MM.1S (cell line): Measurements from ENCODE around the gene PPFIA2.

ENCODE experiments used
- CTCF ChIP-seq: fragments of 300-600 bp; sonication (generic); IDR thresholded peaks from 2 replicates; pipeline ENCODE4 v1.5.1; 2016; ENCODE audit warnings: antibody characterized with exemption, low read length, mixed read lengths
- EZH2 ChIP-seq: fragments of 300-600 bp; sonication (generic); optimal IDR thresholded peaks from 2 replicates; pipeline ENCODE3; 2017; ENCODE audit warnings: low read depth, mild to moderate bottlenecking, antibody characterized with exemption, low read length, mixed read lengths
- EZH2phosphoT487 ChIP-seq: fragments of 300-600 bp; sonication (generic); IDR thresholded peaks from 2 replicates; pipeline ENCODE4 v1.6.1; 2018; ENCODE audit warnings: antibody characterized with exemption, low read length

- TF ChIP-seq CTCF: no peak
- TF ChIP-seq EZH2phosphoT487: no peak
- TF ChIP-seq EZH2: no peak
Measured at GRCh38 chr12:81400024-81400423, 359.1 kb downstream of the PPFIA2 start.
